ENCODE measurements around the gene GPRASP2.
"Not testable (repeated sequence)": the region's sequence is repeated elsewhere in the genome, so short reads cannot be mapped to it uniquely, and the experiment has no call there.

GRCh38 chrX:102677479-102677878, 34.8 kb upstream of the GPRASP2 start:
- TF ChIP-seq, protein P1, sequence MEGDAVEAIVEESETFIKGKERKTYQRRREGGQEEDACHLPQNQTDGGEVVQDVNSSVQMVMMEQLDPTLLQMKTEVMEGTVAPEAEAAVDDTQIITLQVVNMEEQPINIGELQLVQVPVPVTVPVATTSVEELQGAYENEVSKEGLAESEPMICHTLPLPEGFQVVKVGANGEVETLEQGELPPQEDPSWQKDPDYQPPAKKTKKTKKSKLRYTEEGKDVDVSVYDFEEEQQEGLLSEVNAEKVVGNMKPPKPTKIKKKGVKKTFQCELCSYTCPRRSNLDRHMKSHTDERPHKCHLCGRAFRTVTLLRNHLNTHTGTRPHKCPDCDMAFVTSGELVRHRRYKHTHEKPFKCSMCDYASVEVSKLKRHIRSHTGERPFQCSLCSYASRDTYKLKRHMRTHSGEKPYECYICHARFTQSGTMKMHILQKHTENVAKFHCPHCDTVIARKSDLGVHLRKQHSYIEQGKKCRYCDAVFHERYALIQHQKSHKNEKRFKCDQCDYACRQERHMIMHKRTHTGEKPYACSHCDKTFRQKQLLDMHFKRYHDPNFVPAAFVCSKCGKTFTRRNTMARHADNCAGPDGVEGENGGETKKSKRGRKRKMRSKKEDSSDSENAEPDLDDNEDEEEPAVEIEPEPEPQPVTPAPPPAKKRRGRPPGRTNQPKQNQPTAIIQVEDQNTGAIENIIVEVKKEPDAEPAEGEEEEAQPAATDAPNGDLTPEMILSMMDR (IDR thresholded peaks at IDR 0.05 in 8 of 11, conservative IDR thresholded peaks at IDR 0.05 in 3 of 11), result not testable (repeated sequence)
- TF ChIP-seq POLR2AphosphoS5 (IDR thresholded peaks at IDR 0.05), result not testable (repeated sequence)
